GM18867 (cell line): ENCODE measurements around the gene UVSSA.
"Not testable (repeated sequence)": the region's sequence is repeated elsewhere in the genome, so short reads cannot be mapped to it uniquely, and the experiment has no call there.

ENCODE experiments used
- ATAC-seq: cut with Tn5 transposase; IDR thresholded peaks from one replicate; pipeline ENCODE4 v1.9.1; 2021; ENCODE audit warnings: mild to moderate bottlenecking, moderate library complexity; ENCODE audit not compliant: unreplicated experiment

UVSSA gene

GRCh38 chr4:1416051-1416947, 69.3 kb downstream of the UVSSA start:
- ATAC-seq: no peak

- ATAC-seq: no peak
Observed at GRCh38 chr4:1416948-1417260, 69.9 kb downstream of the UVSSA start.

- ATAC-seq: no peak
Observed at GRCh38 chr4:1417522-1418390, 70.7 kb downstream of the UVSSA start.

GRCh38 chr4:1418494-1419285, 71.7 kb downstream of the UVSSA start:
- no peak for ATAC-seq

DNA sequence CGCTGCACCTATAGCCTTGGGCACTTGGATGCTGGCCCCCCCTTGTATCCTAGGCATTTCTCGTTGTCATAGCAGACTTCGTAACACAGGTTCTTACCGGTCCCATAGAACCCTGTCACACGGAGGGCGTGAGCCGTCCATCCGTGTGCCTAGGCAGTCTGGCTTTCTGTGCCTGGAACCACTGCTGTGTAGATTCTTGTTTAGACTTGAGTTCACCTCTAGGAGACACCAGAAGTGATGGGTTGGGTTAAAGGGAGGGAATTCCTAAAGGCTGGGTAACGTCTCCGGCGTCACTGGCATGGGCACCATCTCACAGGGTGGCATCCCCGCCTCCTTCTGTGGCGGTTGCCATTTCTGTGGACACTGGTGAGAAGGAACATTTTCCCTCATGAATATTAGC, 72.7 kb downstream of the UVSSA start:
- ATAC-seq: no peak

- ATAC-seq: no peak
Observed at GRCh38 chr4:1421657-1422056, 74.6 kb downstream of the UVSSA start.

- ATAC-seq: no peak
Observed at GRCh38 chr4:1427010-1427409, 80.0 kb downstream of the UVSSA start.

DNA sequence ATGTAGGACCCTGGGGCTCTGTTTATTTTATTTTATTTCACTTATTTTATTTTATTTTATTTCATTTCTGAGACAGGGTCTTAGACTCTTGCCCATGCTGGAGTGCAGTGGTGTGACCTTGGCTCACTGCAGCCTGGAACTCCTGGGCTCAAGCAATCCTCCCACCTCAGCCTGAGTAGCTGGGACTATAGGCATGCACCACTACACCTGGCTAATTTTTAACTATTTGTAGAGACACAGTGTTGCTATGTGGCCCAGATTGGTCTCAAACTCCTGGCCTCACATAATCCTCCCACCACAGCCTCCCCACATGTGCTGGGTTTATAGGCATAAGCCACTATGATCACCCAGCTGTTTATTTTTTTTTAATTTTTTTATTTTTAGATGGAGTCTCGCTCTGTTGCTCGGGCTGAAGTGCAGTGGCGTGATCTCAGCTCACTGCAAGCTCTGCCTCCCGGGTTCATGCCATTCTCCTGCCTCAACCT, 96.7 kb downstream of the UVSSA start:
- ATAC-seq: not testable (repeated sequence)
